ENCODE data around the gene EFCAB11.
A peak's percentile ranks its signal among the peaks of the same experiment; 100 is the strongest.

EFCAB11 gene

DNA sequence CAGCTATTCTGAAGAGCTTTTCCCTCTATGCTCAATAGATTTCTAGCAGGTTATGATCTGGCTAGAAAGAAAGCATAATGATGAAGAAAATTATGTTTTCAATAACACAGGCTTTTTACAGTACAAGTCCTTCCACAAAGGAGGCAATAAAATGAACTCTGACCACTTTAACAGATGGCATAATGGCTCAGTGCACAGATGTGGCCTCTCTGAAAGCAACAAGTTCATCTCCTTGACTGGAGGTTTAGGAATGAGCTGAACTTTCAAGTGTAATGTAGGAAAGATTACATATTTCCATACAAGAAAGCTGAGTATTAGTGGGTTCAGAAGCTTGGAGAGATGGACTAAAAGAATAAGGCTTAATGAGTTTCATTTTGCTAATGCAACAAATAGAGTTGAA is 147.4 kb downstream of the EFCAB11 start:
- DNase-seq = no peak

DNA sequence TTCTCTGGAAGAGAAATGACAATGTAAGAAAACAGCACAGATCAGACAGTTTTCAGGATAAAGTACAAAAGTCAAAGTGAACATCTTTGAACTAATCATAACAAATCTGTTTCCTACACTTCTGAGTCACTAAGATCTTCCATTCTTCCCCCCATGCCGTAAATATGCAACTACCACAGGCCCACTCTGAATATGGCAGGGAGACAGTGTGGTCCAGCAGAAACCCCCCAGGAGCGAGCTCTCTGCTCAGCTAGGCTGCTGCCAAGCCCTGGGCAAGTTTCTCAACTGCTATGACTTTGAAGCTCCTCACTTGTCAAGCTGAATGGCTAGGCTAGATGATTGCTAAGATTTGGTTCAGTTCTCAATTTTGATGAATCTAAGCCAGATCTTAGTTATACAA is 148.1 kb downstream of the EFCAB11 start:
- DNase-seq = no peak

DNA sequence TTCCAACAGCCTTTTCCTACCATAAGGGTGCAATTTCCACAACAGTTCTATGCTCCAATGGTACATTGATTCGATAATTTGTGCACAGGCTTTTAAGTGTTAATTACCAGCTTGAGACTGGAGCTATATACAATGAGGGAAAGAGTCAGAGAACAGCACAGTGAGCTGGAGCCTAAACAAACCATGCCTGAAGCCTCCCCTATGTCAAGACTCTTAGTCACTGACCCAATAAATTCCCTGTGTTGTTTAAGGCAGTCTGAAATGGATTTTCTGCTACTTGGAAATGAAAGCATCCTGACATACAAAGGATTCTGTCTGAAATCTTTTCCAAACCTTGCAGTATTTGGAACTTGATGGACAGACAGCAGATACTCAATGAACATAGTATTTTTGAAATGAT is 149.0 kb downstream of the EFCAB11 start:
- no peak for DNase-seq

- no peak for DNase-seq
These were observed 151.0 kb downstream of the EFCAB11 start for GRCh38 chr14:89803542-89803941.

- no peak for DNase-seq
These were observed 153.4 kb downstream of the EFCAB11 start for GRCh38 chr14:89801136-89801535.

- no peak for DNase-seq
These were observed 156.2 kb downstream of the EFCAB11 start for GRCh38 chr14:89798212-89798773.

DNA sequence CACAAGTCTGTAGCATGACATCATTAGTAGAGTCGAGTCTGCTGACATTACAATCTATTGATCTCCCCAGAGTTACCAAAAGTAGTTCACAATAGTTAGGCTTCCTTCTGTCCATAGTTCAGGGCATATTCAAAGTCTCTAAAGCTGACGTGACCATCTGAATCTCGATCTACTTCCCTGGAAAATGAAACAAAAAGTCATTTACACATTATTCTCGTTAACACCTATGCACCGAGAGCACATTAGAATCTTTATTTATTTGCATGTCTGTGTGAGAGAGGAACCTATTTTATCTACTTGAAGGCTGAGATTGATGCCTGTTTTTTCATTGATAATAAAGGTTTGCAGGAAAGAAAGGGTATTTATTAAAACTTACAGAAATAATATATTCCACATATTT is 157.4 kb downstream of the EFCAB11 start:
- DNase-seq = no peak

- no peak for DNase-seq
These were observed 160.4 kb downstream of the EFCAB11 start for GRCh38 chr14:89794096-89794495.

DNA sequence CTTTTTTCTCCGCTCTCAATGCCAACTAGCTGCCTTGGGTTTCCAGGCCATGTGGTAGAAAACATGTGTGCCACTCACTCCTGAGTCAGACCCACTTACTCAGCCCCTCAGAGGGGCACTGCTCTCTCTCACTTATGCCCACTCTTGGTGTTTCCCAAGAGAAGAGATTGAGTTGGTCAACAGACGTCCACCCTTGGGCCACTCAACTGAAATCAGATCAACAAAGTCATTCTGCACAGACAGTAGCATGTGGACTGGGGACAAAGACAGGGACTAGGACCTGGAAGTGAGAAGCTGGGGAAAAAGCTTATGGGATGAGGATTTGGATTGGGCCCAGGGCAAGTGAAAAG is 161.2 kb downstream of the EFCAB11 start:
- no peak for DNase-seq

GRCh38 chr14:89792489-89793366 is 161.8 kb downstream of the EFCAB11 start:
- no peak for DNase-seq

DNA sequence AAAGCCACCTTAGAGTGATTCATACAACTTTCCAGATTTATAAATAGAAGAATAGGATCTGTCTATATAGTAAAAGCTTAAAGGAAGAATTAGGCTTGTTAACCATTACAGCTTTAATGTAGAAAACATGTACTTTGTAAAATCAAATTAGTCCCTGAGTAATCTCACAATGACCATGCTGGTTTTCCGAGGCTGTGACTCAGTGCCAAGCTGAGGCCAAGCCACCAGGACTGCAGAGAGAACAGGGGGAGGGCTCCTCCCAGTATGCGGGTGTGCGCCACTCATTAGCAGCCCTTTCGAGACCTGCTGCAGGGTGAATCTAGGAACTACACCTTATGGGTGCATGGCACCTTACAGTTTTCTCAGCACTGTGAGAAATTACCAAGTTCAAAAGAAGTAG is 167.0 kb downstream of the EFCAB11 start:
- DNase-seq = no peak

DNA sequence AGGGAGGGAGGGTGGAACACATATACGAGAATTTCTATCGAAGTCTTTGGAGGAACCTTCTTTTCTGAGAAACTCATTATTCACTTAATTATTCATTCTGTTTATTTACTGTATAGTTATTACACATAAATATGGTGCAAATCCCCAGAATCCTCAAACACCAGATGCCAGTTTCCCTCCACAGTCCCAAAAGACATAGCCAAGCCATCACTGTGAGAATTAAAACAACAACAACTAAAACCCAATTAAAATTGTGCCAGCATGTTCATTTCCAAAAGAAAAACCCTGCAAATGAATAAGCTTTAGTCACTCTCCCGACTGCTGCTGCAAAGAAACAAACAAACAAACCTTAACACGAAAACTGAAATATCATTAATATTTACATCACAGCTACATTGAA is 173.5 kb downstream of the EFCAB11 start:
- no peak for DNase-seq

GRCh38 chr14:89779707-89780106 is 174.8 kb downstream of the EFCAB11 start:
- DNase-seq = no peak

GRCh38 chr14:89775946-89776345 is 178.6 kb downstream of the EFCAB11 start:
- no peak for DNase-seq

- DNase-seq = no peak
These were observed 179.4 kb downstream of the EFCAB11 start for GRCh38 chr14:89775151-89775550.

DNA sequence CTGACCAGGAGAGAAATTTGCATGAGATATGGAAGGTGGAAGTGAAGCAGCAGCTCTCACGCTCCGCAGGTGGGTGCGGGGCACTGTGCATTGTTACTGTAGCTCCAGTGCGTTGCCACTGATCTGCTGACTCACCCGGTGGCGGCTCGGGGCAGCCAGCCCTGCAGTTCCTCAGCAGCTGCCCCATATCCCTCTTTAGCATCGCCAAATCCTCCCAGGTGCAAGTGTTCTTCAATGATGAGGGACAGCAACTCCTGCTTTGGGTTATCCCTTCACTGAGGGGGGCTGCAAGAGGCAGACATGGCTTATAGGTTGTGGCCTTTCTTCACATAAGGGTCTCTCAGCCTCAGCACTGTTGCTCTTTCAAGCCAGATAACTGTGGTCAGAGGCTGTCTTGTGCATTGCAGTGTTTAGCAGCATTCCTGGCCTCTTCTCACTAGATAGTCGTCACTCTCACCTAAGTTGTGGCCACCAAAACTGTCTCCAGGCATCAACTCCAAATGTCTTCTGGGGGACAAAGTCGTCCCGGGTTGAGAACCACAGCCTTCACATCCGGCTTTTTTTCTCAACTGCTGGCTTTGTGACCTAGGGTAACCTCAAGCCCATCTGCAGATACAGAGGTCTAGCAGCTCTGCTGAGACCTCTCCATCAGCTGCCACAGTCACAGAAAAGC is 180.8 kb downstream of the EFCAB11 start:
- peak; percentile 60 for DNase-seq

GRCh38 chr14:89773151-89773550 is 181.4 kb downstream of the EFCAB11 start:
- no peak for DNase-seq

- no peak for DNase-seq
These were observed 183.3 kb downstream of the EFCAB11 start for GRCh38 chr14:89771251-89771650.

DNA sequence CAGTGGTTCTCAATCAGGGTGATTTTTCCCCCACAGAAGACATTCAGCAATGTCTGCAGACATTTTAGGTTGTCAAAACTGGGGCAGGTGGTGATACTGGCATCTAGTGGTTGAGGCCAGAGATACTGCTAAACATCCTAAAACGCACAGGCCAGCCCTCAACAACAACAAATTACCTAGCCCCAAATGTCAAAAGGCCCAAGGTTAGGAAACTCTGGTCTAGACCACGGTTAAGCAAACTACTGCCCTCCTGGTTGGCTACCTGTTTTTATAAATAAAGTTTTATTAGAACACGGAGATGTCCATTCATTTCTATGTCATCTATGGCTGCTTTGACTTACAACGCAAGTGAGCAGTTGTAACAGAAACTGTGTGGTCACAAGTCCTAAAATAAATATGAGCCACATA is 186.7 kb downstream of the EFCAB11 start:
- DNase-seq = peak; percentile 81

GRCh38 chr14:89767131-89767530 is 187.4 kb downstream of the EFCAB11 start:
- DNase-seq = no peak

DNA sequence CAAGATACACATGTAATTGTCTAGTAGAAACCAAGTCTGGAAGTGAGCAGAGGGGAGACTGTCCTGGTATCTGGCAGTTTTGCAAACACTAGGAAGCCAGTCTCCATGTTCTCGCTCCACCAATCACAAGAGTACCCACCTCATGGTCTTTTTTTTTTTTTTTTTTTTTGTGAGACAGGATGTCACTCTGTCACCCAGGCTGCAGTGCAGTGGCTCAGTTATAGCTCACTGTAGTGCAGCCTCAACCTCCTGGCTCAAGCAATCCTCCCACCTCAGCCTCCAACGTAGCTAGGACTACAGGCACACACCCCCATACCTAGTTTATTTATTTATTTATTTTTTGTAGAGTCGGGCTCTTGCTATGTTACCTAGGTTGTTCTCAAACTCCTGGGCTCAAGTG is 189.2 kb downstream of the EFCAB11 start:
- DNase-seq = no peak

DNA sequence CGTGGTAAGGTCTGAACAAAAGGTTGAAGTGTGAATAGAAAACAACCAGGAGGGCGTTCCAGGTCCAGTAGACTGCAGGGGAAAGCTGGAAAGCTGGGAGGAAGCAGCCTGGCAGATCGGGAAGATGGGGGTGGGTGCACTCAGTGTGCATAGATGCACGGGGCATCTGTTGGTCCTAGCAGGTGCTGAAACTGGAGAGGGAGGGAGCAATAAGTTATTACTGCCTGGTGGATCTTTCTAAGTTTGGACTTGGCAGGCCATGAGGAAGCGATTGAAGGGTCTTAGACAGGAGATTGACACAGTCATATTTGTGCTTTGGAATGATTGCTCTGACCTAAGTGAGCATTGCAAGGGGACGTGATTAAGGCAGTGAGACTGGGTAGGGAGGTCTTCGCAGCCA is 194.4 kb downstream of the EFCAB11 start:
- no peak for DNase-seq

DNA sequence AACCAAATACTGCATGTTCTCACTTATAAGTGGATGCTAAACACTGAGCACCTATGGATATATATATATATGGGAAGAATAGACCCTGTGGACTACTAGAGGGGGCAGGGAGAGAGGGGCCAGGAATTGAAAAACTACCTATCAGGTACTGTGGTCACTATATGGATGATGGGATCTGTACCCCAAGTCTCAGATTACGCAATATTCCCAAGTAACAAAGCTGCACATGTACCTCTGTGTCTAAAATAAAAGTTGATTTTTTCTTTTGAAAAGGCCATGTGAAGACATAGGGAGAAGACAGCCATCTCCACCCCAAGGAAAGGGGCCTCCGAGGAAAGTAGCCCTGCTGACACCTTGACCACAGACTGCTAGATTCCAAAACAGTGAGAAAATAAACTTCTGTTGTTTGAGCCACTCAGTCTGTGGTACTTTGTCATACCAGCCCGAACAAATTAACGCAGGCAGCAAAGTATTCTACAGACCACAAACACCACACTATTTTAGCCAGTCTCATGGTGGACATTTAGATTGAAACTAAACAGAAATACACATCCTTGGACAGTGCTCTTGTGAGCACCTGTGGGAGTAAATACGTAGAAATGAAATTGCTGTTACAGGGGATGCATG is 197.1 kb downstream of the EFCAB11 start:
- no peak for DNase-seq

- DNase-seq = no peak
These were observed 198.7 kb downstream of the EFCAB11 start for GRCh38 chr14:89755816-89756215.

Data from CD4-positive, alpha-beta T cell treated with Interleukin-10 for 1 hour (primary cell).